Panc1 (cell line): ENCODE results near the gene OR10P1. TPM values are rescaled to one million over a fixed set of nuclear protein-coding genes. Genes with fewer than 3 reads are reported as not detected.

Experiments
- ATAC-seq: fragments of 200-7000 bp; cut with Tn5 transposase; 2 replicates; pipeline ENCODE4 v1.9.1; 2020; ENCODE audit warnings: mild to moderate bottlenecking, moderate library complexity
- BruUV-seq: library from RNA; stranded (reverse); fragments of 400-500 nt; replicated peaks from 2 replicates; lab custom pipeline; 2021; lab: Mats Ljungman, UMichigan
- CTCF ChIA-PET: fragments of 300-600 bp; sonication (Branson Sonifier 250); formaldehyde crosslinking; loops from one replicate; lab custom pipeline; 2022; ENCODE audit warnings: antibody characterized with exemption; lab: Charles Lee
- POLR2A ChIA-PET: fragments of 300-600 bp; sonication (Branson Sonifier 250); formaldehyde crosslinking; loops from one replicate; lab custom pipeline; 2022; ENCODE audit warnings: antibody characterized with exemption; lab: Charles Lee
- DNase-seq: peaks from one replicate; pipeline ENCODE4 v3.0.0-alpha.2; 2010; ENCODE audit warnings: low read depth, low spot score
- H3K27ac ChIP-seq: 2 replicates; pipeline ENCODE4 v1.5.1; 2011; ENCODE audit warnings: mild to moderate bottlenecking, low read length, inconsistent platforms
- H3K27me3 ChIP-seq: fragments of 200-500 bp; sonication (Bioruptor generic); 2 replicates; pipeline ENCODE4 v1.6.0; 2014; ENCODE audit warnings: low read length, inconsistent platforms; ENCODE audit not compliant: control insufficient read depth, insufficient read depth
- H3K36me3 ChIP-seq: fragments of 200-500 bp; sonication (Bioruptor generic); 2 replicates; pipeline ENCODE4 v1.5.1; 2014; ENCODE audit warnings: inconsistent platforms, mild to moderate bottlenecking, low read length, moderate library complexity; ENCODE audit not compliant: control insufficient read depth, insufficient read depth
- H3K4me1 ChIP-seq: 2 replicates; pipeline ENCODE4 v1.5.1; 2011; ENCODE audit warnings: inconsistent platforms, mild to moderate bottlenecking, low read length, moderate library complexity; ENCODE audit not compliant: control insufficient read depth, insufficient read depth
- H3K4me3 ChIP-seq, 2 experiments: 2 replicates each; pipeline ENCODE4 v1.5.1; 2011 to 2012; ENCODE audit warnings: low read depth in 2 of 2, low read length in 2 of 2, mild to moderate bottlenecking in 2 of 2, inconsistent platforms in 1 of 2, moderate library complexity in 1 of 2
- H3K9me3 ChIP-seq: fragments of 200-500 bp; sonication (Bioruptor generic); 2 replicates; pipeline ENCODE4 v1.5.1; 2014; ENCODE audit warnings: low read depth, mild to moderate bottlenecking, inconsistent platforms, low read length, moderate library complexity; ENCODE audit not compliant: control insufficient read depth, insufficient read depth
- CTCF ChIP-seq: fragments of 450-650 bp; IDR thresholded peaks from 2 replicates; pipeline ENCODE4 v1.5.1; 2017; ENCODE audit warnings: mild to moderate bottlenecking
- POLR2AphosphoS5 ChIP-seq: IDR thresholded peaks from 2 replicates; pipeline ENCODE4 v1.6.1; 2012; ENCODE audit warnings: mild to moderate bottlenecking, low read depth, low read length, moderate library complexity
- SIN3A ChIP-seq: IDR thresholded peaks from 2 replicates; pipeline ENCODE4 v1.6.1; 2012; ENCODE audit warnings: low read depth, mild to moderate bottlenecking, low read length, moderate library complexity, borderline replicate concordance; ENCODE audit not compliant: insufficient read depth
- TCF7L2 ChIP-seq: IDR thresholded peaks from 2 replicates; pipeline ENCODE4 v1.6.1; 2011; ENCODE audit warnings: mild to moderate bottlenecking, low read depth, low read length, inconsistent platforms
- in situ Hi-C: cut with HindIII; loops from 2 replicates; pipeline ENCODE4 v1.10.0; 2016; ENCODE audit warnings: low sequenced_read_pairs, low pct_unique_long_range_greater_than_20kb
- intact Hi-C: fragments of 100-400 bp; cut with micrococcal nuclease; formaldehyde crosslinking; loops from one replicate; pipeline ENCODE4 v1.10.0; 2022; ENCODE audit not compliant: unreplicated experiment
- total RNA-seq: library from RNA; stranded (reverse); gene quantifications from one replicate; pipeline ENCODE4 v1.2.1, GENCODE V29; 2021; ENCODE audit not compliant: unreplicated experiment
- TF ChIP-seq, protein P1 (sequence below), 2 experiments: IDR thresholded peaks; 2 replicates each; pipeline ENCODE4 v1.6.1; 2011 to 2012; ENCODE audit warnings: low read depth in 2 of 2, control low read depth in 1 of 2, low read length in 1 of 2, mild to moderate bottlenecking in 1 of 2, moderate library complexity in 1 of 2; ENCODE audit not compliant: insufficient read depth in 1 of 2

The OR10P1 gene
- total RNA-seq, 1 experiment from 2014 or later: not detected

- no peak overlapping the region for H3K4me3 ChIP-seq
- H3K4me1 ChIP-seq: no peaks in the 10 kb centered on the region
- H3K27ac ChIP-seq: no peak overlapping the region
- in situ Hi-C loops (no loop called here), intact Hi-C loops (no loop called here)
- no TSS peak for BruUV-seq
- no peaks in the 10 kb centered on the region for H3K36me3 ChIP-seq
- no peak for ATAC-seq
- H3K27me3 ChIP-seq: no peaks in the 10 kb centered on the region
- TF ChIP-seq SIN3A (no peak), TCF7L2 (no peak)
- TF ChIP-seq, protein P1, sequence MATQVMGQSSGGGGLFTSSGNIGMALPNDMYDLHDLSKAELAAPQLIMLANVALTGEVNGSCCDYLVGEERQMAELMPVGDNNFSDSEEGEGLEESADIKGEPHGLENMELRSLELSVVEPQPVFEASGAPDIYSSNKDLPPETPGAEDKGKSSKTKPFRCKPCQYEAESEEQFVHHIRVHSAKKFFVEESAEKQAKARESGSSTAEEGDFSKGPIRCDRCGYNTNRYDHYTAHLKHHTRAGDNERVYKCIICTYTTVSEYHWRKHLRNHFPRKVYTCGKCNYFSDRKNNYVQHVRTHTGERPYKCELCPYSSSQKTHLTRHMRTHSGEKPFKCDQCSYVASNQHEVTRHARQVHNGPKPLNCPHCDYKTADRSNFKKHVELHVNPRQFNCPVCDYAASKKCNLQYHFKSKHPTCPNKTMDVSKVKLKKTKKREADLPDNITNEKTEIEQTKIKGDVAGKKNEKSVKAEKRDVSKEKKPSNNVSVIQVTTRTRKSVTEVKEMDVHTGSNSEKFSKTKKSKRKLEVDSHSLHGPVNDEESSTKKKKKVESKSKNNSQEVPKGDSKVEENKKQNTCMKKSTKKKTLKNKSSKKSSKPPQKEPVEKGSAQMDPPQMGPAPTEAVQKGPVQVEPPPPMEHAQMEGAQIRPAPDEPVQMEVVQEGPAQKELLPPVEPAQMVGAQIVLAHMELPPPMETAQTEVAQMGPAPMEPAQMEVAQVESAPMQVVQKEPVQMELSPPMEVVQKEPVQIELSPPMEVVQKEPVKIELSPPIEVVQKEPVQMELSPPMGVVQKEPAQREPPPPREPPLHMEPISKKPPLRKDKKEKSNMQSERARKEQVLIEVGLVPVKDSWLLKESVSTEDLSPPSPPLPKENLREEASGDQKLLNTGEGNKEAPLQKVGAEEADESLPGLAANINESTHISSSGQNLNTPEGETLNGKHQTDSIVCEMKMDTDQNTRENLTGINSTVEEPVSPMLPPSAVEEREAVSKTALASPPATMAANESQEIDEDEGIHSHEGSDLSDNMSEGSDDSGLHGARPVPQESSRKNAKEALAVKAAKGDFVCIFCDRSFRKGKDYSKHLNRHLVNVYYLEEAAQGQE (IDR thresholded peaks at IDR 0.05; ENCODE audit: insufficient read depth in 1 of 2, low read depth in 2 of 2, low read length in 1 of 2): no peak
- CTCF ChIA-PET: no interaction called here
- peaks cover 12% of the 10 kb centered on the region; the same call in 1 of the 2 replicates for H3K9me3 ChIP-seq
- POLR2A ChIA-PET: no interaction called here
- DNase-seq: no peak
Measured at GRCh38 chr12:55612646-55613045, 24.0 kb upstream of the OR10P1 start.

- DNase-seq (no peak), ATAC-seq (no peak)
- BruUV-seq: no TSS peak
- in situ Hi-C loops (no loop called here), intact Hi-C loops (no loop called here)
- ChIA-PET CTCF (no interaction called here), POLR2A (no interaction called here)
- H3K27ac ChIP-seq: no peak overlapping the region
- H3K4me1 ChIP-seq: no peaks in the 10 kb centered on the region
- no peak overlapping the region for H3K4me3 ChIP-seq
- H3K36me3 ChIP-seq: no peaks in the 10 kb centered on the region
- TF ChIP-seq TCF7L2: no peak
- no peak for TF ChIP-seq CTCF
- TF ChIP-seq, protein P1 (IDR thresholded peaks at IDR 0.05; ENCODE audit: insufficient read depth in 1 of 2, low read depth in 2 of 2, low read length in 1 of 2): no peak
- TF ChIP-seq SIN3A: no peak
- TF ChIP-seq POLR2AphosphoS5: no peak
- peaks cover 12% of the 10 kb centered on the region; the same call in 1 of the 2 replicates for H3K9me3 ChIP-seq
- H3K27me3 ChIP-seq: no peaks in the 10 kb centered on the region
Measured at GRCh38 chr12:55614764-55615163, 21.9 kb upstream of the OR10P1 start.
